GM18873 (cell line): ENCODE data around the gene DNAJA1.

Experiments used
- ATAC-seq: cut with Tn5 transposase; IDR thresholded peaks from one replicate; pipeline ENCODE4 v1.9.1; 2021; ENCODE audit warnings: mild to moderate bottlenecking, moderate library complexity, moderate number of reproducible peaks; ENCODE audit not compliant: unreplicated experiment, low FRiP score

Gene DNAJA1

DNA sequence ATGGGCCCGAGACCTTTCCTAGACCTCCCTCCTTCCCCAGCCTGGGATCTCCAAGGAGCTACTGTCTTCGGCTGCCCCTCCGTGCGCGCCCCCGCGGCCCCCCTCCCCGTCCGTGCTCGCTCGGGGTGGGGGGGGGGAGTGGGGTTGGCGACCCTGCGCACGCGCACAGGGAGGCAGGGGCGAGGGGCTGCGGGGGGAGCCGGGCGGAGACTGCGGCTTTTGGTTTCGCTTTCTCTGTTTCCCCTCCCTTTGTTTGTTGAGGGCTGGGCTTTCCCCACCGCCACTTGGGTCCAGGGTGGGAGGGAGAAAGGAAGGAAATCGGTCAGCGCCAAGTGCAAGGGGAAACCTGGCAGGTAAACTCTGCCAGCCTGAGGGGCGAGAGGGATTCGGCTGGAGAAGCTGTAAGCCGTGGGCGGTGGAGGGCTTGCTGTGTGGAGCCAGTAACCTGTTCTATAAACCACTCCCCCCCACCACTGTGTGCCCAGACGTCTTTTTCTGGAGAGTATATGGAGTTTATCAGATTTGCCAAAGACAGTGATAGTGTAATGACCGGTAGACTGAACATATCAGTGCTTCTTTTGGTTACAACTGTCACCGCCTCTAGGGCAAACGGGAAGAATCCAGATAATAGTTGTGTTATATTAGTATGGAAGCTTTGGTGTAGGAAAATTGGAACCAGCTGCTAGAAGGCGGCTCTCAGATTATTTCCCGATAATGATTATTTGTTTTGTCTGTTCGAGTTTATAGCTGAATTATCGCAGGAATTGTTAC lies 684 bp downstream of the DNAJA1 start:
- ATAC-seq: peak; percentile 31

GRCh38 chr9:33029231-33029786 lies 4.2 kb downstream of the DNAJA1 start:
- no peak for ATAC-seq

DNA sequence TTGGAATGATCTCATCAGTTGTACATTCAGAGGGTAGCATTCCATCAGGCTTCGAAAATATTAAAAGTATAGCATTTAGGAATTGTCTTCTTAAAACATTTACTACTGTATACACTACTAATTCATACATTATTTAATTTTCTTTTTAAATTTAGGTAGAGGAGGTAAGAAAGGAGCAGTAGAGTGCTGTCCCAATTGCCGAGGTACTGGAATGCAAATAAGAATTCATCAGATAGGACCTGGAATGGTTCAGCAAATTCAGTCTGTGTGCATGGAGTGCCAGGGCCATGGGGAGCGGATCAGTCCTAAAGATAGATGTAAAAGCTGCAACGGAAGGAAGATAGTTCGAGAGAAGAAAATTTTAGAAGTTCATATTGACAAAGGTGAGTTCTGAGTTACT lies 5.2 kb downstream of the DNAJA1 start:
- ATAC-seq: no peak

- ATAC-seq: no peak
Observed at GRCh38 chr9:33032292-33032691, 7.2 kb downstream of the DNAJA1 start.

GRCh38 chr9:33032865-33033264 lies 7.8 kb downstream of the DNAJA1 start:
- no peak for ATAC-seq

DNA sequence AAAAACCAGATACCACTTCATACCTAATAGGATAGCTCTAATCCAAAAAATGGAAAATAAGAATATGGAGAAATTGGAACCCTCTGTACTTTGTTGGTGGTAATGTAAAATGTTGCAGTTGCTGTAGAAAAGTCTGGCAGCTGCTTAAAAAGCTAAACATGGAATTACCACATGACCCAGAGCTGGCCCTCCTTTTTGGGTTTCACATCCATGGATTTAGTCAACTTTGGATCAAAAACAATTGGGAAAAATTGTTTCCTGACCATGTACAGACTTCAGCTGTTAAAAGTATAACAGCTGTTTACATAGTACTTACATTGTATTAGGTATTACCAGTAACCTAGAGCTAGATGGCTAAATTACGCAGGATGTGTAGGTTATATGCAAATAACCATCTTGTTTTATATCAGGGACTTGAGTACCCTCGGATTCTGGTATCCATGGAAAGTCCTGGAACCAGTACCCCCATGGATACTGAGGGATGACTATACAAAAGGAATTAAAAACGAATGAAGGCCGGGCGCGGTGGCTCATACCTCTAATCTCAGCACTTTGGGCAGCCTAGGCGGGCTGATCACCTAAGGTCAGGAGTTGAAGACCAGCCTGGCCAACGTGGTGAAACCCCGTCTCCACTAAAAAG lies 15.8 kb downstream of the DNAJA1 start:
- no peak for ATAC-seq

GRCh38 chr9:33041432-33042188 lies 16.5 kb downstream of the DNAJA1 start:
- no peak for ATAC-seq

- no peak for ATAC-seq
Observed at GRCh38 chr9:33042473-33042872, 17.4 kb downstream of the DNAJA1 start.

GRCh38 chr9:33043671-33044070 lies 18.6 kb downstream of the DNAJA1 start:
- ATAC-seq: no peak

GRCh38 chr9:33044162-33044673 lies 19.1 kb downstream of the DNAJA1 start:
- ATAC-seq: peak; percentile 72

GRCh38 chr9:33044677-33045282 lies 19.7 kb downstream of the DNAJA1 start:
- ATAC-seq: no peak

DNA sequence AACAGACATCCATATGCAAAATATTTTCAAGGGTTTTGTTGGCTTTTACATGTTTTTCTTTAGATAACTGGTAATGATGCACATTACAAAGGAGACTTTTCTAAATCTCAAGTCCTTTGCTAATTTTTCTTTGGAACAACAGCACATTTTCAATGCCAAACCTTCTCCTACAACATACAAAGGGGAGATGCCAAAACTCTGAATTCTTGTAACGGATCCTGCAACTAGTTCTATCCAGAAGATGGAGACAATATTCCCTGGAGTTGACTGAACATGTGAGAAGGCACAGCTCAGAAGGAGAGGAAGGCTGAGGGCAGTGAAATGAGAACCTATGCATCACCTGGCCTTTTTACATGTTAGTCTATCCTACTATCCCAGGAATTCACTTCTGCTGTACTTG lies 21.0 kb downstream of the DNAJA1 start:
- no peak for ATAC-seq

DNA sequence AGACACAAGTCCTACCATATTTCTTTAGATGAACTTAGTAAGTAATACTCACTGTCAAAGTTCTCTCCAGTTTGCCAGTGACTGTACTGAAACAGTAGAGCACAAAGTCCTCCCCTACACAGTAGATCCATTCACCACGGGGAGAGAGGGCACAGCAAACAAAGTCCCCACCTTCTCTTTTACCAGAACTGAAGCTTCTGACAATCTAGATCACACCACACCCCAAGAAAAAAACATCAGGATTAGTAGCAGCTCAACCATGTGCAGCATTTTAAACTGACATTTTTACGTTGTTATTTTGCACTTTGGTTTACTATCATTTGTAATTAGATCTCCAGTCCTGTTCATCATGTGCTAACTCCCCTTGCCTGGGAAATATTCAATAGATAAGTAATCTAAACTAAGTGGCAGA lies 23.0 kb downstream of the DNAJA1 start:
- no peak for ATAC-seq

DNA sequence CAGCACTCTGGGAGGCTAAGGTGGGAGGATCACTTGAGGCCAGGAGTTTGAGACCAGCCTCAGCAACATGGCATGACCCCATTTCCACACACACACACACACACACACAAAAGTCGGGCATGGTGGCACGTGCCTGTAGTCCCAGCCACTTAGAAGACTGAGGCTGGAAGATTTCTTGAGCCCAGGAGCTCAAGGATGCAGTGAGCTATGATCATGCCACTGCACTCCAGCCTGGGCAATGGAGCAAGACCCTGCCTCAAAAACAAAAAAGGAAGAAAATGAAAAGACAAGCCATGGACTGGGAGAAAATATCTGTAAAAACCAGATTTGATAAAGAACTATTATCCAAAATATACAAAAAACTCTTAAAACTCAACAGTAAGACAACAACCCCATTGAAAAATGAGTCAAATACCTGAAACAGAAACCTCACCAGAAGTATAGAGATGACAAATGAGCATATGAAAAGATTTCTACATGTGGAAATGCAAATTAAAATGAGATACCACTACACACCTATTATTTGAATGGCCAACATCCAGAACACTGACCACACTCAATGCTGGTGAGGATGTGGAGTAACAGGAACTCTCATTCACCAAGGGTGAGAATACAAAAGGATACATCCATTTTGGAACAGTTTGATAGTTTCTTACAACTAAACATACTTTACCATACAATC lies 24.7 kb downstream of the DNAJA1 start:
- peak; percentile 59 for ATAC-seq

- no peak for ATAC-seq
Observed at GRCh38 chr9:33051144-33051543, 26.1 kb downstream of the DNAJA1 start.

GRCh38 chr9:33065157-33066076 lies 40.3 kb downstream of the DNAJA1 start:
- ATAC-seq: no peak

GRCh38 chr9:33068991-33069390 lies 43.9 kb downstream of the DNAJA1 start:
- ATAC-seq: no peak

- ATAC-seq: peak; percentile 97
Observed at GRCh38 chr9:33076046-33077004, 51.3 kb downstream of the DNAJA1 start, which contains the start of gene SMU1. Gene SMU1, minus strand, starts transcription at chr9:33076674. Its CDS starts 66 bp downstream, at chr9:33076608.
